Choroid plexus epithelial cell (primary cell): ENCODE measurements around the gene RBPMS2.
A peak's percentile ranks its signal among the peaks of the same experiment; 100 is the strongest.

Experiments used
- DNase-seq: peaks from one replicate; pipeline ENCODE4 v3.0.0-alpha.2; 2010; ENCODE audit warnings: low read depth
- H3K4me3 ChIP-seq: 2 replicates; pipeline ENCODE4 v1.5.1; 2011; ENCODE audit warnings: low read depth, mild to moderate bottlenecking, control low read depth, low read length, moderate library complexity
- CTCF ChIP-seq: conservative IDR thresholded peaks from 2 replicates; pipeline ENCODE4 v1.5.1; 2011; ENCODE audit warnings: low read depth, mild to moderate bottlenecking, control low read depth, inconsistent platforms, low read length, moderate library complexity

The RBPMS2 gene

GRCh38 chr15:64754663-64755426 is 20.5 kb downstream of the RBPMS2 start:
- DNase-seq: no peak
- no peak for TF ChIP-seq CTCF

GRCh38 chr15:64753480-64754185 is 21.8 kb downstream of the RBPMS2 start:
- H3K4me3 ChIP-seq: no peak overlapping the region
- DNase-seq: no peak
- TF ChIP-seq CTCF: no peak

More at GRCh38 chr15:64754663-64755426, 20.5 kb downstream of the RBPMS2 start:
- no peak overlapping the region for H3K4me3 ChIP-seq

GRCh38 chr15:64751464-64751863 is 23.9 kb downstream of the RBPMS2 start:
- no peak overlapping the region for H3K4me3 ChIP-seq
- no peak for DNase-seq
- TF ChIP-seq CTCF: no peak

GRCh38 chr15:64749999-64750657 is 25.3 kb downstream of the RBPMS2 start:
- peak; percentile 24 for TF ChIP-seq CTCF
- H3K4me3 ChIP-seq: no peak overlapping the region
- DNase-seq: peak; percentile 30

GRCh38 chr15:64749167-64749566 is 26.2 kb downstream of the RBPMS2 start:
- no peak overlapping the region for H3K4me3 ChIP-seq
- peak; percentile 63 for DNase-seq
- no peak for TF ChIP-seq CTCF

- no peak overlapping the region for H3K4me3 ChIP-seq
- no peak for DNase-seq
- TF ChIP-seq CTCF: no peak
These were observed 27.1 kb downstream of the RBPMS2 start for GRCh38 chr15:64748251-64748650.
